NCI-H2171 (cell line): ENCODE measurements around the gene BOC.
"Not testable (repeated sequence)": the region's sequence is repeated elsewhere in the genome, so short reads cannot be mapped to it uniquely, and the experiment has no call there.

ENCODE experiments used
- DNase-seq: peaks from one replicate; lab custom pipeline; 2025; lab: John Stamatoyannopoulos, UW

BOC gene, protein sequence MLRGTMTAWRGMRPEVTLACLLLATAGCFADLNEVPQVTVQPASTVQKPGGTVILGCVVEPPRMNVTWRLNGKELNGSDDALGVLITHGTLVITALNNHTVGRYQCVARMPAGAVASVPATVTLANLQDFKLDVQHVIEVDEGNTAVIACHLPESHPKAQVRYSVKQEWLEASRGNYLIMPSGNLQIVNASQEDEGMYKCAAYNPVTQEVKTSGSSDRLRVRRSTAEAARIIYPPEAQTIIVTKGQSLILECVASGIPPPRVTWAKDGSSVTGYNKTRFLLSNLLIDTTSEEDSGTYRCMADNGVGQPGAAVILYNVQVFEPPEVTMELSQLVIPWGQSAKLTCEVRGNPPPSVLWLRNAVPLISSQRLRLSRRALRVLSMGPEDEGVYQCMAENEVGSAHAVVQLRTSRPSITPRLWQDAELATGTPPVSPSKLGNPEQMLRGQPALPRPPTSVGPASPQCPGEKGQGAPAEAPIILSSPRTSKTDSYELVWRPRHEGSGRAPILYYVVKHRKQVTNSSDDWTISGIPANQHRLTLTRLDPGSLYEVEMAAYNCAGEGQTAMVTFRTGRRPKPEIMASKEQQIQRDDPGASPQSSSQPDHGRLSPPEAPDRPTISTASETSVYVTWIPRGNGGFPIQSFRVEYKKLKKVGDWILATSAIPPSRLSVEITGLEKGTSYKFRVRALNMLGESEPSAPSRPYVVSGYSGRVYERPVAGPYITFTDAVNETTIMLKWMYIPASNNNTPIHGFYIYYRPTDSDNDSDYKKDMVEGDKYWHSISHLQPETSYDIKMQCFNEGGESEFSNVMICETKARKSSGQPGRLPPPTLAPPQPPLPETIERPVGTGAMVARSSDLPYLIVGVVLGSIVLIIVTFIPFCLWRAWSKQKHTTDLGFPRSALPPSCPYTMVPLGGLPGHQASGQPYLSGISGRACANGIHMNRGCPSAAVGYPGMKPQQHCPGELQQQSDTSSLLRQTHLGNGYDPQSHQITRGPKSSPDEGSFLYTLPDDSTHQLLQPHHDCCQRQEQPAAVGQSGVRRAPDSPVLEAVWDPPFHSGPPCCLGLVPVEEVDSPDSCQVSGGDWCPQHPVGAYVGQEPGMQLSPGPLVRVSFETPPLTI

GRCh38 chr3:113211330-113212149, at the start of gene BOC:
BOC (plus strand) TSS chr3:113211557; CDS start chr3:113249803, 38,246 bp downstream.
- peak; percentile 55 for DNase-seq

GRCh38 chr3:113161661-113162060, 49.7 kb upstream of the BOC start:
- DNase-seq, result no peak

DNA sequence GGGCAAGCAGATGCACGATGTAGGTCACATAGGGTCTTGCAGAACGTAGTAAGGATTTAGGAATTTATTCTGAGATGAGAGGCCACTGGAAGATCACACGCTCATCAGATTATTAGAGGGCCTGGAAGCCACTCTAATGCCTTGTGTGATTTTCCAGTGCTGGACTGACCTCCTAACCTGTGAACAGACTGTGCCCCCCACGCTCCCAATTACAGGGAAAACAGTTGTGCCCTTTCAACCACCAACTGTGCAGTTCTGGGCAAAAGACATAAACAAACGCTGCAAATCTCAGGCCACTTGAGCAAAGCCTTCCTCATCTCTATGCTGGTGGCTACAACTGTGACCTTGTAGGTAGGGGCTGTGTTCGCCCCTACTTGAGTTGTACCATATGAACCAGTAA, 48.2 kb upstream of the BOC start:
- DNase-seq, result no peak

DNA sequence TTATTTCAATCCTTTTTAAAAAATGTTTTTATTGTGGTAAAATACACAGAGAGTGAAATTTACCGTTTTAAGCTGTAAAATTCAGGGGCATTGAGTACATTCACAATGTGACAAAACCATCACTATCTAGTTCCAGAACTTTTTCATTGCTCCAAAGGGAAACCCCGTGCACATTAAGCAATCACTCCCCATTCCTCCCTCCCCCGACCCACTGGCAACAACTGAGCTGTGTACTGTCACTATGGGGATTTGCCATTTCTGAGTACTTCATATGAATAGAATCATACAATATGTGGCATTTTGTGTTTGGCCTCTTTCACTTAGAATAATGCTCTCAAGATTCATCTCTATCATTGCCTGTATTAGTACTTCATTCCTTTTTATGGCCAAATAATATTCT, 45.5 kb upstream of the BOC start:
- no peak for DNase-seq

DNA sequence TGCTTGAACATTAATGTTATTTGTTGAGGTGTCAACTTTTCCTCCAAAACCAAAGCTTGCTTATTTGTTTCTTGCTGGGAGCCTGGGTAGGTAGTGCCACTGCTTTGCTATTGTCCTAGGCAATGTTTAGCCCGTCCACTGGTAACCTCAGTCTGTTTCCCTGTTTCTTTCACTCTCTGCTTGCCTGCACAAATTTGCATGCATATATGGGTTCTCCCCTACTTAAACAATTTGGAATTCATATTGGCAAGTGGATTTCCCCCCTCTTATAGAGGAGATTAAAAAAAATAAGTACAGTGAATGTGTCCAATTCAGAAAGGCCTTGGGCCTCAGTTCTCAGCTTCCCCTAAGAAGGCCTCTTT, 45.0 kb upstream of the BOC start:
- DNase-seq, result no peak

- peak; percentile 93 for DNase-seq
Measured at GRCh38 chr3:113166719-113167492, 44.5 kb upstream of the BOC start.

GRCh38 chr3:113167825-113168801, 43.2 kb upstream of the BOC start:
- DNase-seq, result peak; percentile 72

GRCh38 chr3:113169891-113170452, 41.4 kb upstream of the BOC start:
- DNase-seq, result no peak

GRCh38 chr3:113170771-113171170, 40.6 kb upstream of the BOC start:
- no peak for DNase-seq

DNA sequence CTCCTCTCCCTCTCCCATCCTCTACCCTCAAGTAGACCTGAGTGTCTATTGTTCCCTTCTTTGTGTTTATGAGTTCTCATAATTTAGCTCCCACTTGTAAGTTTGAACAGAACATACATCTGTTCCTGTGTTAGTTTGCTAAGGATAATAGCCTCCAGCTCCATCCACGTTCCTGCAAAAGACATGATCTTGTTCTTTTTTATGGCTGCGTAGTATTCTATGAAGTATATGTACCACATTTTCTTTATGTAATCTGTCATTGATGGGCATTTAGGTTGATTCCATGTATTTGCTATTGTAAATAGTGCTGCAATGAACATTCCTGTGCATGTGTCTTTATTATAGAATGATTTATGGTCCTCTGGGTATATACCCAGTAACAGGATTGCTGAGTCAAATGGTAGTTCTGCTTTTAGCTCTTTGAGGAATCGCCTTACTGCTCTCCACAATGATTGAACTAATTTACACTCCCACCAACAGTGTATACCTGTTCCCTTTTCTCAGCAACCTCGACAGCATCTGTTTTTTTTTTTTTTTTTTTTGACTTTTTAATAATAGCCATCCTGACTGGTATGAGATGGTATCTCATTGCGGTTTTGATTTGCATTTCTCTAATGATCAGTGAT, 39.6 kb upstream of the BOC start:
- DNase-seq, result not testable (repeated sequence)

GRCh38 chr3:113173102-113173501, 38.3 kb upstream of the BOC start:
- no peak for DNase-seq

- DNase-seq, result no peak
Measured at GRCh38 chr3:113174304-113174703, 37.1 kb upstream of the BOC start.

DNA sequence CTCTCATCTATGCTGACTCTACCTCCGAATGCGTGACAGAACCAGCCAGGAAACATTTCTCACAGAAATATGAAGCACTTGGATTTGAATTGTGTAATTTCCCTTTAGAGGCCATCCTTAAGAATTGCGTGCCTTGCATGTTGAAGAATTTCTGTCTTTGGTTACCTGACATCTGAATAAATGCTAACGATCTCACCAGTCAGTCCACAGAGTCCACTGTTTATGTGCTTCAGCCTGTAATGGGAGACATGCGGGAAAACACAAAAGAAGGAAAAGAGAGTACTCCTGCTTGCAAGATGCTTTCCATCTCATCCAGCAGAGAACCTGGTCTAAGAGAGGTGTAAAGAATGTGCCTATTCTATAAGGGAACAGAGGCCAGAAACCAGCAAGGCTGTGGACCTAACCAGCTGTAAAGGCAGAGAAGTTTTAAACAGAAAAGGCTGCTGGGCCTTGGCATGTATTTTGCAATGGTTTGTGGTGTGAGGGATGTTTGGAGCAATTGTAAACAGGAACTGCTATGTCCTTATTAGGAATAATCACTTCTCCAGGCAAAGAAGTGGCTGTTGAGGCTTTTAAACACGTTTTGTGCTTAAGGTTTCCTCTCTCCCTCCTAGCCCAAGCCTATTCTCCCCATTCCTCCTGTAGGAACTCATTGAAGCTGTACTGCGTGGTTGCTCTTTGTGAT, 36.4 kb upstream of the BOC start:
- DNase-seq, result no peak

- DNase-seq, result no peak
Measured at GRCh38 chr3:113177526-113177925, 33.8 kb upstream of the BOC start.

DNA sequence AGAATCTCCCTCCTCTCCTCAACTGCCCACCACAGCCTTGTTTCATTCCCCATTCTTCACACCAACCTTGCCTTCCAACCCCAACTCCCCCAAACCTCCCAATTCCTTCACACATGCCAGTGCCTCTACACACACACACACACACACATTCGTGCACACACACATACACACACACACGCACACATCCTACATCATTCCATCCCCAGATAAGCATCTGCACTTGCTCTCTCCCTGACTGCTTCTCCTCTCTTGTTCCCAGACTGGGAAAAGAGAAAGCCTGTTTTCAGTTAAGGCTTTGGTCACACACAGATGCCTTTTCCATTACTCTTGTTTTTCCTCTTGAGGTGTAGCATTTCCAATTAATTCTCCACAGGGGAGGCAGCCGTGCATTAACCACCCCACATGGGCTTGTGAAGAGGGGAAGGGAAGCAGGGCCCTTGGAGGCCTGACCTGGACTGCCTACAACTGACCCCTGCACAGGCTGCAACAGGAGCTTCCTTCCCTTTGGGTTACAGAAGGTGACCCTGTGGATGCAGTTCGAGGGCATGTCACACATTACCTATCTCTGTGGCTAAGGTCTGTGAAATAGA, 32.0 kb upstream of the BOC start:
- DNase-seq, result no peak

GRCh38 chr3:113183748-113184661, 27.4 kb upstream of the BOC start:
- no peak for DNase-seq
